Thyroid gland (tissue), 4 donors: ENCODE measurements around the gene SLC28A2. TPM values are rescaled to one million over a fixed set of nuclear protein-coding genes. Genes with fewer than 3 reads are reported as not detected.

Experiments
- DNase-seq, 2 donors: peaks; one replicate each; pipeline ENCODE4 v3.0.0-alpha.2; 2019
- H3K27ac ChIP-seq, 3 donors: fragments of 200-600 bp; sonication (generic); 1 replicate in 2 of 3; 2 replicates in 1 of 3; pipeline ENCODE4 v1.5.1; 2016 to 2019; ENCODE audit warnings: mild to moderate bottlenecking in 1 of 3, moderate library complexity in 1 of 3
- H3K27me3 ChIP-seq: fragments of 200-600 bp; sonication (generic); one replicate; pipeline ENCODE4 v1.5.1; 2019
- H3K36me3 ChIP-seq, 2 donors: fragments of 200-600 bp; sonication (generic); one replicate each; pipeline ENCODE4 v1.5.1; 2016 to 2019
- H3K4me1 ChIP-seq, 2 donors: fragments of 200-600 bp; sonication (generic); one replicate each; pipeline ENCODE4 v1.5.1; 2017 to 2019
- H3K4me3 ChIP-seq, 3 donors: fragments of 200-600 bp; sonication (generic); replicated peaks in 1 of 3; 1 replicate in 2 of 3; 2 replicates in 1 of 3; pipeline ENCODE4 v1.5.1; 2016; ENCODE audit warnings: mild to moderate bottlenecking in 1 of 3
- H3K9me3 ChIP-seq: fragments of 200-600 bp; sonication (generic); one replicate; pipeline ENCODE4 v1.5.1; 2017
- POLR2A ChIP-seq, 2 donors: fragments of 450-650 bp; IDR thresholded peaks; one replicate each; pipeline ENCODE4 v1.6.1; 2017; ENCODE audit warnings: antibody characterized with exemption in 2 of 2, mild to moderate bottlenecking in 2 of 2, moderate library complexity in 1 of 2
- WGBS, 2 donors: methylation state at CpG; one replicate each; pipeline ENCODE4 v1.1.5; 2017; 5-methylcytosine and 5-hydroxymethylcytosine counted together
- intact Hi-C: fragments of 100-400 bp; cut with DNase I; formaldehyde crosslinking; loops from one replicate; pipeline ENCODE4 v1.15.1; 2023
- total RNA-seq, 4 donors: library from RNA; depleted of rRNA; stranded (reverse); fragments of >200 nt; gene quantifications; one replicate each; pipeline ENCODE4 v1.2.3, GENCODE V29; 2016
- TF ChIP-seq, protein P1 (sequence below), 6 experiments: fragments of 200-600 bp in 3 of 6; fragments of 450-650 bp in 3 of 6; sonication (generic) in 3 of 6; IDR thresholded peaks; one replicate each; pipeline ENCODE4 v1.5.1; 2016 to 2019; ENCODE audit warnings: antibody characterized with exemption in 6 of 6, mild to moderate bottlenecking in 2 of 6, inconsistent platforms in 1 of 6, moderate library complexity in 1 of 6

The SLC28A2 gene
- total RNA-seq, 4 donors from 2014 or later = not detected

DNA sequence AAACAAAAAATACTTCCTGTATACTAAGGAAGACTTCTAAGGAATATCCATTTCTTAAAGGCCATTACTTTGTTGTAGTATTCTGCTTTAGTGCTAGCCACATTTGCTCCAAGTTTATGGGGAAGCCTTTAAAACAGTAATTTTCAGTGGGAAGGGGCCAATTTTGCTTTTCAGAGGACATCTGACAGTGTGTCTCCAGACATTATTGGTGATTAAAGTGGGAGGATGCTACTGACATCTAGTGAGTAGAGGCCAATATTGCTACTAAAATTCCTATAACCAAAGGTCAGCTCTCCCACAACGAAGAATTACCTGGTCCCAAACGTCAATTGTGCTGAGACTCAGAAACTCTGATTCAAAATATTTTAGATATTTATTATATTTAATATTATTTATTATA, 24.8 kb downstream of the SLC28A2 start:
- DNase-seq = no peak
- Histone ChIP-seq H3K4me1 (peaks cover 13 to 14% of the 10 kb centered on the region in 2 donors), H3K9me3 (no peaks in the 10 kb centered on the region), H3K4me3 (no peak overlapping the region), H3K27me3 (no peaks in the 10 kb centered on the region), H3K36me3 (no peaks in the 10 kb centered on the region), H3K27ac (no peak overlapping the region)
- TF ChIP-seq, protein P1, sequence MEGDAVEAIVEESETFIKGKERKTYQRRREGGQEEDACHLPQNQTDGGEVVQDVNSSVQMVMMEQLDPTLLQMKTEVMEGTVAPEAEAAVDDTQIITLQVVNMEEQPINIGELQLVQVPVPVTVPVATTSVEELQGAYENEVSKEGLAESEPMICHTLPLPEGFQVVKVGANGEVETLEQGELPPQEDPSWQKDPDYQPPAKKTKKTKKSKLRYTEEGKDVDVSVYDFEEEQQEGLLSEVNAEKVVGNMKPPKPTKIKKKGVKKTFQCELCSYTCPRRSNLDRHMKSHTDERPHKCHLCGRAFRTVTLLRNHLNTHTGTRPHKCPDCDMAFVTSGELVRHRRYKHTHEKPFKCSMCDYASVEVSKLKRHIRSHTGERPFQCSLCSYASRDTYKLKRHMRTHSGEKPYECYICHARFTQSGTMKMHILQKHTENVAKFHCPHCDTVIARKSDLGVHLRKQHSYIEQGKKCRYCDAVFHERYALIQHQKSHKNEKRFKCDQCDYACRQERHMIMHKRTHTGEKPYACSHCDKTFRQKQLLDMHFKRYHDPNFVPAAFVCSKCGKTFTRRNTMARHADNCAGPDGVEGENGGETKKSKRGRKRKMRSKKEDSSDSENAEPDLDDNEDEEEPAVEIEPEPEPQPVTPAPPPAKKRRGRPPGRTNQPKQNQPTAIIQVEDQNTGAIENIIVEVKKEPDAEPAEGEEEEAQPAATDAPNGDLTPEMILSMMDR (IDR thresholded peaks at IDR 0.05) = peak in 4 of 6 experiments; percentile 58 to 75 (median 66)
- TF ChIP-seq POLR2A (IDR thresholded peaks at IDR 0.05) = no peak
- WGBS, 2 donors = 1 to 2% methylated on average over 2 of the region's 2 CpGs
- intact Hi-C loops = no loop called here

DNA sequence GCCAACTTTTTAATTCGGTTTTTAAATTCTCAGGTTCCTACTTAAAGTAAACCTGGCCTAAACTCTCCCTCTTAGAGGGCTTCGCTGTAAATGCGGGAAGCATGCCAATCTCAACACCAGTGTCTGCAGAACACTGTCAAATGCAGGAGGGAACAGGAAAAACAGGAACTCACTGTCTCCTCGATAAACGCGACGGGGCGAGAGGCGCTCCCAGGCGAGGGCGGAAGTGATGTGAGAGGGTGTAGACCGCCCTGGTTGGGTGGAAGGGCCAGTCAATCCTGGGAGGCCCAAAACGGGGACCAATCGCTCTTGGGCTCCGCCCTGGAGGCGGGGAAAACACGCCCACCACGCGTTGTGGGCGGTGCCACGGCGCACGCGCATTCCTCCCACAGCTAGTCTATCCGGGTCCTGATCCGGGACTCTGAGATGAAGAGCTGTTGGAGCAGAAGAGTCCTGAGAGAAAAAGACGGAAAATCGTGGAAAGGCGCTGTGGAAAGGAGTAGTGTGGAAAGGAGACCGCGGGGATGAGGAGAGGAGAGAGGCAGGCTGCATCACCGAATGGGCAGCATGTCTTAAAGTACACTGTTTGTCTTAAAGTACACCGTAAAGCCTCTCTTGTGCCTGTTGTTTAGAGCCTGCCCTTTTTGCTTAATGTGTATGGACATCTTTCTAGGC, 27.1 kb downstream of the SLC28A2 start:
- 1% methylated on average over 29 to 33 of the region's 33 CpGs for WGBS, 2 donors
- Histone ChIP-seq H3K36me3 (no peaks in the 10 kb centered on the region), H3K27me3 (no peaks in the 10 kb centered on the region), H3K4me1 (peaks cover 13 to 14% of the 10 kb centered on the region in 2 donors), H3K9me3 (no peaks in the 10 kb centered on the region), H3K27ac (peak overlapping the region; percentile 80 to 91 (median 91)), H3K4me3 (peak overlapping the region; percentile 19 to 87 (median 40))
- intact Hi-C loops = no loop called here
- peak in 1 of 2 donors; percentile 95 for TF ChIP-seq POLR2A (IDR thresholded peaks at IDR 0.05)
- TF ChIP-seq, protein P1 (IDR thresholded peaks at IDR 0.05) = no peak
- peak; percentile 98 to 99 for DNase-seq

DNA sequence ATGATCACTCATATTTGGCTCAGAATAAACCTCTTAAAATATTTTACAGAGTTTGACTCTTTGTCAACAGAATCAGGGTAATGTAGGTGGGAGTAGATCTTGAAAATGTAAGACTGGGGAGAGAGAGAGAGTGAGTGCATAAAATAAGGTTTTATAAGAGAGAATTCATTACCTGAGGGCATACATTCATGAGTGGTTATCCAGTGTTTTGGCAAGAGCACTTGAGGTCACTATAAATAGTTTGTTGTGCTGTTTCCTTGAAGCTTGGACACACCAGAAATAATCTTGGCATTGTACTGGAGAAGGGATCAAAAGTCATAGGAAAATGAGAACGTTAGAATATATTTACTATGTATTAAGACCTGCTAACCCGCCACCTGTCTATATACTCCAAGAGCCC, 33.4 kb downstream of the SLC28A2 start:
- intact Hi-C loops = no loop called here

DNA sequence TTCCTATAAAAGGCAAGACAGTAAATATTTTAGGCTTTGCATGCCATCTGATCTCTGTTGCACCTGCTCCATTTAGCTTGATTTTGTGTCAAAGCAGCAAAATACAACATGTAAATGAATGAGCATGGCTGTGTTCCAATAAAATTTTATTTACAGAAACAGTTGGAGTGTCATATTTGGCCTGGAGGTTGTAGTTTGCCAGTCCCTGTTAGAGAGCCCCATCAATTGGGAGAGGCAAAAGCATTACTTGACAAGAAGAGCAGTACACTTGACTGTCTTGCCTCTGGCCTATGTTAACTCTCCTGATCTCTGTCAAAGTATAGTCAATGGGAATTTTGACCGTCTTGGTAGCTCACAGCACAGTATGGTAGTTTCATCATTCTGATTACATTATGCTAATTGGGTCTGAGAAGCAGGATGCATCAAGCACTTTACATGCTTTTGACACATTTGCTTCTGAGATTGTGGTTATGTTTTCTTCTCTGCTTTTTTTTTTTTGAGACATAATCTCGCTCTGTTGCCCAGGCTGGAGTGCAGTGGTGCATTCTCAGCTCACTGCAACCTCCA, 35.4 kb downstream of the SLC28A2 start:
- no peak for DNase-seq
- H3K4me1 ChIP-seq = no peaks in the 10 kb centered on the region
- no peaks in the 10 kb centered on the region for H3K36me3 ChIP-seq
- H3K27me3 ChIP-seq = no peaks in the 10 kb centered on the region
- 89 to 92% methylated on average over 2 of the region's 2 CpGs for WGBS, 2 donors
- H3K27ac ChIP-seq = no peak overlapping the region
- intact Hi-C loops = no loop called here
- TF ChIP-seq, protein P1 (IDR thresholded peaks at IDR 0.05) = no peak
- no peaks in the 10 kb centered on the region for H3K9me3 ChIP-seq
- no peak overlapping the region for H3K4me3 ChIP-seq

More for the DNA sequence above, 33.4 kb downstream of the SLC28A2 start:
- TF ChIP-seq, protein P1 (IDR thresholded peaks at IDR 0.05) = no peak
- TF ChIP-seq POLR2A (IDR thresholded peaks at IDR 0.05) = no peak
- Histone ChIP-seq H3K4me3 (no peak overlapping the region), H3K9me3 (no peaks in the 10 kb centered on the region), H3K36me3 (no peaks in the 10 kb centered on the region), H3K4me1 (no peaks in the 10 kb centered on the region), H3K27me3 (no peaks in the 10 kb centered on the region), H3K27ac (no peak overlapping the region)
- DNase-seq = no peak
- WGBS, 2 donors = 66 to 74% methylated on average over 2 of the region's 2 CpGs

DNA sequence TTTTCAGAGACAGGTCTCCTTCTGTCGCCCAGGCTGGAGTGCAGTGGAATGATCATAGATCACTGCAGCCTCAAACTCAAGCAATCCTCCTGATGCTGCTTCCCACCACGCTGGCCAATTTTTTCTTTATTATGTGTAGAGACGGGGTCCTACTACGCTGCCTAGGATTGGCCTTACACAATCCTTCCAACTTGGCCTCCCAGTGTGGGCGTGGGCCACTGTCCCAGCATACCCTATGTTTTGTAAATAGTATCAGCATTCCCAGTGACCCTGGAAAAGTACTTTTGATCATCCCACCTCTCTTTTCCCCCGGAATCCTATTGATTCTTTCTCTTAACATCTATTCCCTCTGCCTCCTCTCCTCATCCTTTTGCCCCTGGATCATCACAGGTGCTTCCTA, 36.9 kb downstream of the SLC28A2 start:
- H3K4me1 ChIP-seq = no peaks in the 10 kb centered on the region
- no peaks in the 10 kb centered on the region for H3K9me3 ChIP-seq
- intact Hi-C loops = no loop called here
- TF ChIP-seq POLR2A (IDR thresholded peaks at IDR 0.05) = no peak
- TF ChIP-seq, protein P1 (IDR thresholded peaks at IDR 0.05) = no peak
- 64 to 73% methylated on average over 6 of the region's 6 CpGs for WGBS, 2 donors
- no peak for DNase-seq
- H3K4me3 ChIP-seq = no peak overlapping the region
- no peak overlapping the region for H3K27ac ChIP-seq
- H3K36me3 ChIP-seq = no peaks in the 10 kb centered on the region
- no peaks in the 10 kb centered on the region for H3K27me3 ChIP-seq
